ENCODE measurements around the gene TRAF2.

Gene TRAF2

GRCh38 chr9:136896027-136896426 lies 9.7 kb downstream of the TRAF2 start:
- Histone ChIP-seq H3K9ac (no peak overlapping the region), H3K9me3 (ENCODE audit: control insufficient read depth, low read length) (no peaks in the 10 kb centered on the region), H3K27ac (no peak overlapping the region), H3K4me1 (no peaks in the 10 kb centered on the region), H3K79me2 (peaks cover 11% of the 10 kb centered on the region), H3K4me2 (ENCODE audit: low read length) (no peak overlapping the region), H3K27me3 (ENCODE audit: control insufficient read depth, insufficient read depth, low read length) (no peaks in the 10 kb centered on the region), H3K36me3 (ENCODE audit: control insufficient read depth, insufficient read depth, low read length) (no peaks in the 10 kb centered on the region), H2AFZ (no peak overlapping the region), H3K4me3 (ENCODE audit: low read depth, low read length) (no peak overlapping the region)
- no peak for TF ChIP-seq CTCF (IDR thresholded peaks at IDR 0.05)

- no peak overlapping the region for H3K27ac ChIP-seq
- no peak overlapping the region for H3K9ac ChIP-seq
- H2AFZ ChIP-seq: no peak overlapping the region
- TF ChIP-seq CTCF (IDR thresholded peaks at IDR 0.05): no peak
- H3K36me3 ChIP-seq (ENCODE audit: control insufficient read depth, insufficient read depth, low read length): no peaks in the 10 kb centered on the region
- H3K27me3 ChIP-seq (ENCODE audit: control insufficient read depth, insufficient read depth, low read length): no peaks in the 10 kb centered on the region
- H3K9me3 ChIP-seq (ENCODE audit: control insufficient read depth, low read length): no peaks in the 10 kb centered on the region
- no peak overlapping the region for H3K4me2 ChIP-seq (ENCODE audit: low read length)
- peaks cover 8% of the 10 kb centered on the region for H3K79me2 ChIP-seq
- H3K4me1 ChIP-seq: peaks cover 6% of the 10 kb centered on the region
- H3K4me3 ChIP-seq (ENCODE audit: low read depth, low read length): no peak overlapping the region
Measured at GRCh38 chr9:136898483-136899100, 12.3 kb downstream of the TRAF2 start.

GRCh38 chr9:136899196-136899595 lies 12.9 kb downstream of the TRAF2 start:
- H3K27me3 ChIP-seq (ENCODE audit: control insufficient read depth, insufficient read depth, low read length): no peaks in the 10 kb centered on the region
- no peak overlapping the region for H3K4me3 ChIP-seq (ENCODE audit: low read depth, low read length)
- no peak for TF ChIP-seq CTCF (IDR thresholded peaks at IDR 0.05)
- H2AFZ ChIP-seq: no peak overlapping the region
- peaks cover 6% of the 10 kb centered on the region for H3K4me1 ChIP-seq
- no peak overlapping the region for H3K4me2 ChIP-seq (ENCODE audit: low read length)
- no peaks in the 10 kb centered on the region for H3K36me3 ChIP-seq (ENCODE audit: control insufficient read depth, insufficient read depth, low read length)
- no peak overlapping the region for H3K9ac ChIP-seq
- peaks cover 5% of the 10 kb centered on the region for H3K79me2 ChIP-seq
- no peak overlapping the region for H3K27ac ChIP-seq
- no peaks in the 10 kb centered on the region for H3K9me3 ChIP-seq (ENCODE audit: control insufficient read depth, low read length)

GRCh38 chr9:136900556-136900955 lies 14.2 kb downstream of the TRAF2 start:
- Histone ChIP-seq H3K9ac (no peak overlapping the region), H3K36me3 (ENCODE audit: control insufficient read depth, insufficient read depth, low read length) (no peaks in the 10 kb centered on the region), H3K79me2 (no peaks in the 10 kb centered on the region), H2AFZ (no peak overlapping the region), H3K9me3 (ENCODE audit: control insufficient read depth, low read length) (no peaks in the 10 kb centered on the region), H3K4me2 (ENCODE audit: low read length) (no peak overlapping the region), H3K4me1 (peaks cover 6% of the 10 kb centered on the region), H3K27me3 (ENCODE audit: control insufficient read depth, insufficient read depth, low read length) (no peaks in the 10 kb centered on the region), H3K27ac (no peak overlapping the region), H3K4me3 (ENCODE audit: low read depth, low read length) (no peak overlapping the region)
- TF ChIP-seq CTCF (IDR thresholded peaks at IDR 0.05): no peak

GRCh38 chr9:136900988-136901515 lies 14.7 kb downstream of the TRAF2 start:
- no peak for TF ChIP-seq CTCF (IDR thresholded peaks at IDR 0.05)
- Histone ChIP-seq H3K27ac (no peak overlapping the region), H3K79me2 (no peaks in the 10 kb centered on the region)

More at GRCh38 chr9:136900988-136901515, 14.7 kb downstream of the TRAF2 start:
- H3K9me3 ChIP-seq (ENCODE audit: control insufficient read depth, low read length): no peaks in the 10 kb centered on the region
- H3K4me3 ChIP-seq (ENCODE audit: low read depth, low read length): no peak overlapping the region
- peaks cover 6% of the 10 kb centered on the region for H3K4me1 ChIP-seq
- H2AFZ ChIP-seq: no peak overlapping the region
- no peaks in the 10 kb centered on the region for H3K27me3 ChIP-seq (ENCODE audit: control insufficient read depth, insufficient read depth, low read length)
- no peaks in the 10 kb centered on the region for H3K36me3 ChIP-seq (ENCODE audit: control insufficient read depth, insufficient read depth, low read length)
- H3K9ac ChIP-seq: no peak overlapping the region
- H3K4me2 ChIP-seq (ENCODE audit: low read length): no peak overlapping the region

All from parathyroid adenoma (tissue), 2 donors.